Measurements from ENCODE around the gene DLG5.

Gene DLG5

GRCh38 chr10:77890097-77890496, 36.5 kb downstream of the DLG5 start:
- DNase-seq: no peak

GRCh38 chr10:77889277-77889903, 37.2 kb downstream of the DLG5 start:
- no peak for DNase-seq

- no peak for DNase-seq
These were observed 38.2 kb downstream of the DLG5 start for GRCh38 chr10:77888356-77888703.

GRCh38 chr10:77887631-77888355, 38.8 kb downstream of the DLG5 start:
- no peak for DNase-seq

GRCh38 chr10:77886795-77887355, 39.7 kb downstream of the DLG5 start:
- DNase-seq: no peak

- no peak for DNase-seq
These were observed 42.4 kb downstream of the DLG5 start for GRCh38 chr10:77884181-77884580.

- DNase-seq: no peak
These were observed 44.9 kb downstream of the DLG5 start for GRCh38 chr10:77881636-77882035.

- no peak for DNase-seq
These were observed 45.3 kb downstream of the DLG5 start for GRCh38 chr10:77881222-77881621.

- DNase-seq: no peak
These were observed 46.8 kb downstream of the DLG5 start for GRCh38 chr10:77879710-77880109.

GRCh38 chr10:77879065-77879464, 47.5 kb downstream of the DLG5 start:
- no peak for DNase-seq

- no peak for DNase-seq
These were observed 48.9 kb downstream of the DLG5 start for GRCh38 chr10:77877441-77878344.

GRCh38 chr10:77875730-77876129, 50.8 kb downstream of the DLG5 start:
- DNase-seq: no peak

- no peak for DNase-seq
These were observed 51.7 kb downstream of the DLG5 start for GRCh38 chr10:77874872-77875271.

GRCh38 chr10:77873536-77874380, 52.8 kb downstream of the DLG5 start:
- no peak for DNase-seq

GRCh38 chr10:77872947-77873535, 53.5 kb downstream of the DLG5 start:
- no peak for DNase-seq

- no peak for DNase-seq
These were observed 54.2 kb downstream of the DLG5 start for GRCh38 chr10:77872151-77872946.

- no peak for DNase-seq
These were observed 56.7 kb downstream of the DLG5 start for GRCh38 chr10:77869626-77870420.

GRCh38 chr10:77868523-77868922, 58.0 kb downstream of the DLG5 start:
- no peak for DNase-seq

GRCh38 chr10:77867124-77867719, 59.3 kb downstream of the DLG5 start:
- DNase-seq: no peak

GRCh38 chr10:77866598-77866997, 60.0 kb downstream of the DLG5 start:
- DNase-seq: no peak

Data from NCI-H1105 treated with DMSO at 0.1 percent for 48 hours (cell line).